GM21825 (cell line): ENCODE results near the gene MAK.
"Not testable (repeated sequence)": the region's sequence is repeated elsewhere in the genome, so short reads cannot be mapped to it uniquely, and the experiment has no call there.

Experiments used
- ATAC-seq: cut with Tn5 transposase; IDR thresholded peaks from one replicate; pipeline ENCODE4 v1.9.1; 2021; ENCODE audit warnings: mild to moderate bottlenecking, moderate library complexity; ENCODE audit not compliant: unreplicated experiment

The MAK gene

GRCh38 chr6:10854922-10855632 lies 16.7 kb upstream of the MAK start:
- ATAC-seq = no peak

- not testable (repeated sequence) for ATAC-seq
These were observed 15.5 kb upstream of the MAK start for GRCh38 chr6:10853849-10854300.

GRCh38 chr6:10852361-10852960 lies 14.1 kb upstream of the MAK start:
- no peak for ATAC-seq

GRCh38 chr6:10850728-10851127 lies 12.4 kb upstream of the MAK start:
- no peak for ATAC-seq

GRCh38 chr6:10849901-10850300 lies 11.6 kb upstream of the MAK start:
- ATAC-seq = no peak

- ATAC-seq = no peak
These were observed 9.3 kb upstream of the MAK start for GRCh38 chr6:10847684-10848083.

GRCh38 chr6:10843554-10843953 lies 5.2 kb upstream of the MAK start:
- no peak for ATAC-seq

GRCh38 chr6:10838794-10839333 lies 525 bp upstream of the MAK start:
- peak; percentile 64 for ATAC-seq

- ATAC-seq = peak; percentile 10
These were observed 731 bp downstream of the MAK start for GRCh38 chr6:10837622-10837994.

- no peak for ATAC-seq
These were observed 1.2 kb downstream of the MAK start for GRCh38 chr6:10837009-10837621.

GRCh38 chr6:10834823-10835222 lies 3.5 kb downstream of the MAK start:
- no peak for ATAC-seq

- no peak for ATAC-seq
These were observed 6.7 kb downstream of the MAK start for GRCh38 chr6:10831609-10832008.

- no peak for ATAC-seq
These were observed 13.5 kb downstream of the MAK start for GRCh38 chr6:10824819-10825218.

- ATAC-seq = no peak
These were observed 14.0 kb downstream of the MAK start for GRCh38 chr6:10824297-10824696.

- not testable (repeated sequence) for ATAC-seq
These were observed 24.2 kb downstream of the MAK start for GRCh38 chr6:10814176-10814575.

- no peak for ATAC-seq
These were observed 29.2 kb downstream of the MAK start for GRCh38 chr6:10809098-10809497.

GRCh38 chr6:10808376-10808775 lies 30.0 kb downstream of the MAK start:
- ATAC-seq = no peak

- peak; percentile 82 for ATAC-seq
These were observed 37.0 kb downstream of the MAK start for GRCh38 chr6:10801224-10801848.

GRCh38 chr6:10800810-10801209 lies 37.5 kb downstream of the MAK start:
- ATAC-seq = no peak

- no peak for ATAC-seq
These were observed 44.1 kb downstream of the MAK start for GRCh38 chr6:10794239-10794638.

GRCh38 chr6:10793695-10794094 lies 44.6 kb downstream of the MAK start:
- no peak for ATAC-seq

GRCh38 chr6:10793035-10793434 lies 45.3 kb downstream of the MAK start:
- no peak for ATAC-seq
